ENCODE results near the gene STS.

STS gene

DNA sequence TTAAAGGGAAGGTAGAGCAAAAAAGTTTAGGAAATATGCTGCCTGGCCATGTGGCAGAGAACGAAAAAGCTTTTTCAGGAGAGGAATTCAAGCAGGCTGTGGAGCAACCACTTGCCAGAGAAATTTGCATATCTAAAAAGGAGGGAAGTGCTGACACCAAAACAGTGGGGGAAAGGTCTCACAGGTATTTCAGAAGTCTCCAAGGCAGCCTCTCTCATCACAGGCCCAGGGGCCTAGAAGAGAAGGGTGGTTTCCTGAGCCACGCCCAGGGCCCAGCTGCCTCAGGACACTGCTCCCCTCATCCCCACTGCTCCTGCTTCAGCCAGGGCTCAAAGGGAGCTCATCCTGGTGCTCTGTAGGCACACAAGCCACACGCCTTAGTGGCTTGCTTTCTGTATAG is 29.9 kb upstream of the STS start:
- H3K9me3 Mint-ChIP-seq, result no peaks in the 10 kb centered on the region
- H3K4me1 Mint-ChIP-seq, result peaks cover 10% of the 10 kb centered on the region
- DNase-seq (ENCODE audit: low spot score in 2 of 2), result no peak
- no peaks in the 10 kb centered on the region for H3K36me3 Mint-ChIP-seq (ENCODE audit: insufficient read depth)
- ATAC-seq (replicated peaks; ENCODE audit: extremely low read depth, poor library complexity, severe bottlenecking), result no peak
- no peak overlapping the region for H3K4me3 Mint-ChIP-seq
- H3K27ac Mint-ChIP-seq (ENCODE audit: low read depth), result no peak overlapping the region
- H3K27me3 Mint-ChIP-seq, result no peaks in the 10 kb centered on the region

DNA sequence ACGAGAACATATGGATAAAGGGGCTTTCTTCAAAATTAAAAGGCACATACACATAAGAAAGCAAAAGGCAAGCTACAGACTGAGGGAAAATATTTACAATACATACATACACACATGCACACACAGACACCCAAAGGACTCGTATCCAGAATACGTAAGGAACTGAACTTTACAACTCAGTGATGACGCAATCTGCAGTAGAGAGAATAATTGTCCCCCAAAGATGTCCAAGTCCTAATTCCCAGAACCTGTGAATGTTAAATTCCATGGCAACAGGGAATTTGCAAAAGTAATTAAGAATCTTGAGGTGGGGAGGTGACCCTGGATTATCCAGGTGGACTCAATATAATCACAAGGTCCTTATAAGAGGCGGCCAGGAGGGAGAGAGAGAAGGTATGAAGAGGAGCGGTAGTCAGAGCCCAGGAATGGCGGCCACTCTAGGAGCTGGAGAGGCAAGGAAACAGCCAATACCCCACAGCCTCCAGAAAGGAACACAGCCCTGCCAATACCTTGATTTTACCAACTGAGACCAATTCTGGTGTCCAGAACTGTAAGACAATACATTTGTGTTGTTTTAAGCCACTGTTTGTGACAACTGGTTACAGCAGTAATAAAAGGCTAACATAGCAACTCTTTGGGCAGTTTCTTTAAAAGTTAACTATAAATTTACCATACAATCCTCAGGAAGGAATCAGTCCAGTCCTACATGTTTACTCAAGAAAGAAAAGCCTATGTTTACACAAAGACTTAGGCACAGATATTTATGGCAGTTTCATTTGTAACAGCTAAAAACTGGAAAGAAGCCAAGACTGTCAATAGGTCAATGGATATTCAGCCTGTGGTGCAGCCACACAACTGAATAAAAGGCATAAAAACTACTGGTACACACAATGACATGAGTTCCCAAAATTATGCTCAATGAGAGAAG is 27.3 kb upstream of the STS start:
- Mint-ChIP-seq H3K36me3 (ENCODE audit: insufficient read depth) (peaks cover 2% of the 10 kb centered on the region), H3K9me3 (no peaks in the 10 kb centered on the region), H3K27me3 (no peaks in the 10 kb centered on the region), H3K4me3 (no peak overlapping the region), H3K4me1 (peaks cover 10% of the 10 kb centered on the region), H3K27ac (ENCODE audit: low read depth) (no peak overlapping the region)
- DNase-seq (ENCODE audit: low spot score in 2 of 2) (no peak), ATAC-seq (replicated peaks; ENCODE audit: extremely low read depth, poor library complexity, severe bottlenecking) (no peak)

- Mint-ChIP-seq H3K9me3 (no peaks in the 10 kb centered on the region), H3K27me3 (no peaks in the 10 kb centered on the region), H3K4me3 (no peak overlapping the region), H3K27ac (ENCODE audit: low read depth) (no peak overlapping the region), H3K4me1 (peaks cover 10% of the 10 kb centered on the region), H3K36me3 (ENCODE audit: insufficient read depth) (peaks cover 2% of the 10 kb centered on the region)
- no peak for DNase-seq (ENCODE audit: low spot score in 2 of 2)
- ATAC-seq (replicated peaks; ENCODE audit: extremely low read depth, poor library complexity, severe bottlenecking), result no peak
Measured at GRCh38 chrX:7120878-7121219, 26.7 kb upstream of the STS start.

GRCh38 chrX:7127056-7127455 is 20.5 kb upstream of the STS start:
- Mint-ChIP-seq H3K36me3 (ENCODE audit: insufficient read depth) (peaks cover 2% of the 10 kb centered on the region), H3K27ac (ENCODE audit: low read depth) (no peak overlapping the region), H3K9me3 (no peaks in the 10 kb centered on the region), H3K4me1 (peaks cover 11% of the 10 kb centered on the region), H3K27me3 (no peaks in the 10 kb centered on the region), H3K4me3 (no peak overlapping the region)
- DNase-seq (ENCODE audit: low spot score in 2 of 2) (no peak), ATAC-seq (replicated peaks; ENCODE audit: extremely low read depth, poor library complexity, severe bottlenecking) (no peak)

- DNase-seq (ENCODE audit: low spot score in 2 of 2) (no peak), ATAC-seq (replicated peaks; ENCODE audit: extremely low read depth, poor library complexity, severe bottlenecking) (no peak)
- no peak overlapping the region for H3K4me3 Mint-ChIP-seq
- no peak overlapping the region for H3K27ac Mint-ChIP-seq (ENCODE audit: low read depth)
- H3K27me3 Mint-ChIP-seq, result no peaks in the 10 kb centered on the region
- no peaks in the 10 kb centered on the region for H3K36me3 Mint-ChIP-seq (ENCODE audit: insufficient read depth)
- H3K4me1 Mint-ChIP-seq, result peaks cover 28% of the 10 kb centered on the region
- no peaks in the 10 kb centered on the region for H3K9me3 Mint-ChIP-seq
Measured at GRCh38 chrX:7131621-7132020, 15.9 kb upstream of the STS start.

- DNase-seq (ENCODE audit: low spot score in 2 of 2) (no peak), ATAC-seq (replicated peaks; ENCODE audit: extremely low read depth, poor library complexity, severe bottlenecking) (no peak)
- Mint-ChIP-seq H3K27ac (ENCODE audit: low read depth) (peak overlapping the region; percentile 57), H3K4me1 (peaks cover 28% of the 10 kb centered on the region), H3K27me3 (no peaks in the 10 kb centered on the region), H3K9me3 (no peaks in the 10 kb centered on the region), H3K4me3 (no peak overlapping the region), H3K36me3 (ENCODE audit: insufficient read depth) (no peaks in the 10 kb centered on the region)
Measured at GRCh38 chrX:7132335-7133049, 15.0 kb upstream of the STS start.

GRCh38 chrX:7133050-7133440 is 14.5 kb upstream of the STS start:
- no peak overlapping the region for H3K4me3 Mint-ChIP-seq
- peaks cover 28% of the 10 kb centered on the region for H3K4me1 Mint-ChIP-seq
- H3K27me3 Mint-ChIP-seq, result no peaks in the 10 kb centered on the region
- peak overlapping the region; percentile 57 for H3K27ac Mint-ChIP-seq (ENCODE audit: low read depth)
- DNase-seq (ENCODE audit: low spot score in 2 of 2) (no peak), ATAC-seq (replicated peaks; ENCODE audit: extremely low read depth, poor library complexity, severe bottlenecking) (no peak)
- H3K36me3 Mint-ChIP-seq (ENCODE audit: insufficient read depth), result no peaks in the 10 kb centered on the region
- H3K9me3 Mint-ChIP-seq, result no peaks in the 10 kb centered on the region

- DNase-seq (ENCODE audit: low spot score in 2 of 2) (no peak), ATAC-seq (replicated peaks; ENCODE audit: extremely low read depth, poor library complexity, severe bottlenecking) (no peak)
- Mint-ChIP-seq H3K27ac (ENCODE audit: low read depth) (no peak overlapping the region), H3K4me1 (peaks cover 33% of the 10 kb centered on the region), H3K9me3 (no peaks in the 10 kb centered on the region), H3K27me3 (no peaks in the 10 kb centered on the region), H3K4me3 (no peak overlapping the region), H3K36me3 (ENCODE audit: insufficient read depth) (no peaks in the 10 kb centered on the region)
Measured at GRCh38 chrX:7134981-7135380, 12.5 kb upstream of the STS start.

- Mint-ChIP-seq H3K27me3 (no peaks in the 10 kb centered on the region), H3K4me1 (peaks cover 14% of the 10 kb centered on the region), H3K4me3 (no peak overlapping the region), H3K27ac (ENCODE audit: low read depth) (no peak overlapping the region), H3K36me3 (ENCODE audit: insufficient read depth) (no peaks in the 10 kb centered on the region), H3K9me3 (no peaks in the 10 kb centered on the region)
- ATAC-seq (replicated peaks; ENCODE audit: extremely low read depth, poor library complexity, severe bottlenecking) (no peak), DNase-seq (ENCODE audit: low spot score in 2 of 2) (no peak)
Measured at GRCh38 chrX:7139202-7140081, 8.1 kb upstream of the STS start.

- H3K36me3 Mint-ChIP-seq (ENCODE audit: insufficient read depth), result peaks cover 12% of the 10 kb centered on the region
- H3K4me1 Mint-ChIP-seq, result peaks cover 12% of the 10 kb centered on the region
- H3K27ac Mint-ChIP-seq (ENCODE audit: low read depth), result no peak overlapping the region
- H3K4me3 Mint-ChIP-seq, result no peak overlapping the region
- no peaks in the 10 kb centered on the region for H3K27me3 Mint-ChIP-seq
- DNase-seq (ENCODE audit: low spot score in 2 of 2) (no peak), ATAC-seq (replicated peaks; ENCODE audit: extremely low read depth, poor library complexity, severe bottlenecking) (no peak)
- H3K9me3 Mint-ChIP-seq, result no peaks in the 10 kb centered on the region
Measured at GRCh38 chrX:7143076-7143475, 4.4 kb upstream of the STS start.

- DNase-seq (ENCODE audit: low spot score in 2 of 2), result no peak
- H3K36me3 Mint-ChIP-seq (ENCODE audit: insufficient read depth), result peaks cover 21% of the 10 kb centered on the region
- no peak overlapping the region for H3K27ac Mint-ChIP-seq (ENCODE audit: low read depth)
- no peak for ATAC-seq (replicated peaks; ENCODE audit: extremely low read depth, poor library complexity, severe bottlenecking)
- H3K9me3 Mint-ChIP-seq, result no peaks in the 10 kb centered on the region
- no peak overlapping the region for H3K4me3 Mint-ChIP-seq
- no peaks in the 10 kb centered on the region for H3K27me3 Mint-ChIP-seq
- H3K4me1 Mint-ChIP-seq, result peaks cover 11% of the 10 kb centered on the region
Measured at GRCh38 chrX:7143941-7144525, 3.5 kb upstream of the STS start.

GRCh38 chrX:7145454-7145853 is 2.1 kb upstream of the STS start:
- Mint-ChIP-seq H3K9me3 (no peaks in the 10 kb centered on the region), H3K4me3 (no peak overlapping the region), H3K27me3 (no peaks in the 10 kb centered on the region), H3K36me3 (ENCODE audit: insufficient read depth) (peaks cover 21% of the 10 kb centered on the region), H3K27ac (ENCODE audit: low read depth) (no peak overlapping the region), H3K4me1 (peaks cover 11% of the 10 kb centered on the region)
- ATAC-seq (replicated peaks; ENCODE audit: extremely low read depth, poor library complexity, severe bottlenecking), result no peak
- no peak for DNase-seq (ENCODE audit: low spot score in 2 of 2)

Measured in central memory CD8-positive, alpha-beta T cell (primary cell).